Stimulated activated naive CD8-positive, alpha-beta T cell treated with anti-CD3 and anti-CD28 coated beads, Interleukin-15, amount 100 ng/mL, for 72 hours (primary cell): ENCODE measurements around the gene ACSL6.

ENCODE experiments used
- ATAC-seq: fragments of 150-1000 bp; cut with Tn5 transposase; 2 replicates; pipeline ENCODE4 v1.10.0; 2021; ENCODE audit warnings: mild to moderate bottlenecking, moderate library complexity
- DNase-seq, 2 donors: peaks; one replicate each; pipeline ENCODE4 v3.0.0; 2021 to 2022
- H3K27ac Mint-ChIP-seq, 2 donors: one replicate each; pipeline ENCODE4 v1.8.0; 2022; ENCODE audit warnings: mild to moderate bottlenecking in 2 of 2, mixed read lengths in 2 of 2, moderate library complexity in 2 of 2
- H3K27me3 Mint-ChIP-seq: one replicate; pipeline ENCODE4 v1.8.0; 2022; ENCODE audit warnings: mixed read lengths
- H3K4me1 Mint-ChIP-seq: one replicate; pipeline ENCODE4 v1.8.0; 2022; ENCODE audit warnings: mild to moderate bottlenecking, mixed read lengths
- H3K4me3 Mint-ChIP-seq, 2 donors: one replicate each; pipeline ENCODE4 v1.8.0; 2022; ENCODE audit warnings: mild to moderate bottlenecking in 2 of 2, mixed read lengths in 2 of 2, moderate library complexity in 1 of 2
- H3K9me3 Mint-ChIP-seq, 2 donors: one replicate each; pipeline ENCODE4 v1.8.0; 2022; ENCODE audit warnings: mixed read lengths in 2 of 2

Gene ACSL6

GRCh38 chr5:131988601-131989000 lies 22.9 kb downstream of the ACSL6 start:
- no peak overlapping the region for H3K27ac Mint-ChIP-seq
- no peak for DNase-seq
- ATAC-seq, result no peak

GRCh38 chr5:131987251-131987650 lies 24.2 kb downstream of the ACSL6 start:
- Mint-ChIP-seq H3K27ac (no peak overlapping the region), H3K9me3 (no peaks in the 10 kb centered on the region), H3K4me1 (peaks cover 6% of the 10 kb centered on the region), H3K27me3 (no peaks in the 10 kb centered on the region), H3K4me3 (no peak overlapping the region)
- no peak for DNase-seq
- ATAC-seq, result no peak

More at GRCh38 chr5:131988601-131989000, 22.9 kb downstream of the ACSL6 start:
- Mint-ChIP-seq H3K4me3 (no peak overlapping the region), H3K4me1 (peaks cover under 1% of the 10 kb centered on the region), H3K9me3 (no peaks in the 10 kb centered on the region), H3K27me3 (no peaks in the 10 kb centered on the region)

- Mint-ChIP-seq H3K27ac (no peak overlapping the region), H3K4me1 (peaks cover 6% of the 10 kb centered on the region), H3K9me3 (no peaks in the 10 kb centered on the region), H3K27me3 (no peaks in the 10 kb centered on the region), H3K4me3 (no peak overlapping the region)
- DNase-seq (no peak), ATAC-seq (no peak)
Measured at GRCh38 chr5:131986161-131986912, 25.1 kb downstream of the ACSL6 start.

GRCh38 chr5:131984956-131985665 lies 26.3 kb downstream of the ACSL6 start:
- DNase-seq (no peak), ATAC-seq (peak; percentile 5)
- Mint-ChIP-seq H3K27me3 (no peaks in the 10 kb centered on the region), H3K4me3 (no peak overlapping the region), H3K27ac (peak overlapping the region in 1 of 2 donors; percentile 29), H3K4me1 (peaks cover 6% of the 10 kb centered on the region), H3K9me3 (no peaks in the 10 kb centered on the region)

- no peak for DNase-seq
- H3K27ac Mint-ChIP-seq, result no peak overlapping the region
- no peaks in the 10 kb centered on the region for H3K27me3 Mint-ChIP-seq
- peaks cover 6% of the 10 kb centered on the region for H3K4me1 Mint-ChIP-seq
- H3K4me3 Mint-ChIP-seq, result no peak overlapping the region
- no peaks in the 10 kb centered on the region for H3K9me3 Mint-ChIP-seq
- no peak for ATAC-seq
Measured at GRCh38 chr5:131983244-131983771, 28.1 kb downstream of the ACSL6 start.

GRCh38 chr5:131981516-131981915 lies 29.9 kb downstream of the ACSL6 start:
- Mint-ChIP-seq H3K4me1 (peaks cover 21% of the 10 kb centered on the region), H3K9me3 (no peaks in the 10 kb centered on the region), H3K4me3 (no peak overlapping the region), H3K27ac (no peak overlapping the region), H3K27me3 (no peaks in the 10 kb centered on the region)
- no peak for DNase-seq
- ATAC-seq, result no peak

GRCh38 chr5:131980696-131981095 lies 30.8 kb downstream of the ACSL6 start:
- H3K27ac Mint-ChIP-seq, result peak overlapping the region in 1 of 2 donors; percentile 7
- no peaks in the 10 kb centered on the region for H3K9me3 Mint-ChIP-seq
- no peaks in the 10 kb centered on the region for H3K27me3 Mint-ChIP-seq
- H3K4me1 Mint-ChIP-seq, result peaks cover 27% of the 10 kb centered on the region
- H3K4me3 Mint-ChIP-seq, result no peak overlapping the region
- ATAC-seq, result no peak
- DNase-seq, result no peak

GRCh38 chr5:131979816-131980215 lies 31.6 kb downstream of the ACSL6 start:
- DNase-seq (no peak), ATAC-seq (no peak)
- Mint-ChIP-seq H3K4me1 (peaks cover 36% of the 10 kb centered on the region), H3K27me3 (no peaks in the 10 kb centered on the region), H3K27ac (no peak overlapping the region), H3K4me3 (no peak overlapping the region), H3K9me3 (no peaks in the 10 kb centered on the region)

GRCh38 chr5:131977212-131977604 lies 34.2 kb downstream of the ACSL6 start:
- H3K27me3 Mint-ChIP-seq, result no peaks in the 10 kb centered on the region
- DNase-seq, result no peak
- H3K4me3 Mint-ChIP-seq, result peak overlapping the region in 1 of 2 donors; percentile 19
- peak overlapping the region in 1 of 2 donors; percentile 79 for H3K27ac Mint-ChIP-seq
- peaks cover 39% of the 10 kb centered on the region for H3K4me1 Mint-ChIP-seq
- ATAC-seq, result no peak
- H3K9me3 Mint-ChIP-seq, result no peaks in the 10 kb centered on the region

GRCh38 chr5:131976414-131977211 lies 34.8 kb downstream of the ACSL6 start:
- H3K4me1 Mint-ChIP-seq, result peaks cover 39% of the 10 kb centered on the region
- ATAC-seq (no peak), DNase-seq (no peak)
- no peaks in the 10 kb centered on the region for H3K27me3 Mint-ChIP-seq
- peak overlapping the region in 1 of 2 donors; percentile 19 for H3K4me3 Mint-ChIP-seq
- peak overlapping the region; percentile 28 to 79 for H3K27ac Mint-ChIP-seq
- H3K9me3 Mint-ChIP-seq, result no peaks in the 10 kb centered on the region

GRCh38 chr5:131974956-131975726 lies 36.3 kb downstream of the ACSL6 start:
- H3K27ac Mint-ChIP-seq, result peak overlapping the region; percentile 96 to 98
- peaks cover 39% of the 10 kb centered on the region for H3K4me1 Mint-ChIP-seq
- no peaks in the 10 kb centered on the region for H3K27me3 Mint-ChIP-seq
- peak overlapping the region; percentile 81 to 83 for H3K4me3 Mint-ChIP-seq
- ATAC-seq (peak; percentile 65), DNase-seq (peak; percentile 15 to 26)
- no peaks in the 10 kb centered on the region for H3K9me3 Mint-ChIP-seq

- H3K27ac Mint-ChIP-seq, result peak overlapping the region; percentile 96 to 98
- peaks cover 39% of the 10 kb centered on the region for H3K4me1 Mint-ChIP-seq
- peak; percentile 41 for ATAC-seq
Measured at GRCh38 chr5:131974622-131974955, 36.9 kb downstream of the ACSL6 start.

GRCh38 chr5:131974016-131974415 lies 37.4 kb downstream of the ACSL6 start:
- H3K4me3 Mint-ChIP-seq, result no peak overlapping the region
- DNase-seq (no peak), ATAC-seq (no peak)
- H3K4me1 Mint-ChIP-seq, result peaks cover 39% of the 10 kb centered on the region
- no peaks in the 10 kb centered on the region for H3K9me3 Mint-ChIP-seq
- no peak overlapping the region for H3K27ac Mint-ChIP-seq
- H3K27me3 Mint-ChIP-seq, result no peaks in the 10 kb centered on the region

More at GRCh38 chr5:131974622-131974955, 36.9 kb downstream of the ACSL6 start:
- peak in 1 of 2 donors; percentile 18 for DNase-seq
- no peaks in the 10 kb centered on the region for H3K27me3 Mint-ChIP-seq
- no peaks in the 10 kb centered on the region for H3K9me3 Mint-ChIP-seq
- peak overlapping the region; percentile 81 to 83 for H3K4me3 Mint-ChIP-seq

- H3K4me3 Mint-ChIP-seq, result no peak overlapping the region
- ATAC-seq, result no peak
- no peaks in the 10 kb centered on the region for H3K27me3 Mint-ChIP-seq
- no peaks in the 10 kb centered on the region for H3K9me3 Mint-ChIP-seq
- no peak overlapping the region for H3K27ac Mint-ChIP-seq
- H3K4me1 Mint-ChIP-seq, result peaks cover 39% of the 10 kb centered on the region
- DNase-seq, result no peak
Measured at GRCh38 chr5:131973089-131973712, 38.3 kb downstream of the ACSL6 start.
